IMR-90 (cell line): Measurements from ENCODE around the gene RERE.

ENCODE experiments used
- CHD1 ChIP-seq: IDR thresholded peaks from 2 replicates; pipeline ENCODE4 v1.6.1; 2012; ENCODE audit warnings: low read depth, low read length, improper control_type of control experiment
- CTCF ChIP-seq: conservative IDR thresholded peaks from 2 replicates; pipeline ENCODE4 v1.5.1; 2012; ENCODE audit warnings: mild to moderate bottlenecking, low read depth, low read length, improper control_type of control experiment
- ELK1 ChIP-seq: fragments of 150-350 bp; IDR thresholded peaks from 2 replicates; pipeline ENCODE4 v1.6.1; 2016; ENCODE audit warnings: low read depth, mild to moderate bottlenecking, low read length, moderate library complexity, borderline replicate concordance
- FOS ChIP-seq: fragments of 150-350 bp; IDR thresholded peaks from 2 replicates; pipeline ENCODE4 v1.6.1; 2016; ENCODE audit warnings: low read depth, low read length
- MAZ ChIP-seq: IDR thresholded peaks from 2 replicates; pipeline ENCODE4 v1.6.1; 2012; ENCODE audit warnings: low read depth, mild to moderate bottlenecking, low read length, improper control_type of control experiment, moderate library complexity, borderline replicate concordance
- MXI1 ChIP-seq: IDR thresholded peaks from 2 replicates; pipeline ENCODE4 v1.6.1; 2012; ENCODE audit warnings: low read depth, mild to moderate bottlenecking, low read length, moderate library complexity, borderline replicate concordance
- POLR2A ChIP-seq: IDR thresholded peaks from 2 replicates; pipeline ENCODE4 v1.6.1; 2012; ENCODE audit warnings: mild to moderate bottlenecking, low read depth, low read length
- RAD21 ChIP-seq: IDR thresholded peaks from 2 replicates; pipeline ENCODE4 v1.6.1; 2012; ENCODE audit warnings: low read length, improper control_type of control experiment
- RCOR1 ChIP-seq: IDR thresholded peaks from 2 replicates; pipeline ENCODE4 v1.6.1; 2012; ENCODE audit warnings: mild to moderate bottlenecking, low read length, improper control_type of control experiment; ENCODE audit not compliant: insufficient replicate concordance
- SMC3 ChIP-seq: fragments of 150-350 bp; IDR thresholded peaks from 2 replicates; pipeline ENCODE4 v1.6.1; 2016; ENCODE audit warnings: low read depth, mild to moderate bottlenecking, antibody characterized with exemption, low read length, moderate library complexity
- USF2 ChIP-seq: fragments of 150-350 bp; IDR thresholded peaks from 2 replicates; pipeline ENCODE4 v1.6.1; 2017; ENCODE audit warnings: mild to moderate bottlenecking, antibody characterized with exemption, low read length, low read depth

- TF ChIP-seq MXI1 (no peak), SMC3 (no peak), CTCF (no peak), POLR2A (no peak), RAD21 (no peak), ELK1 (no peak), FOS (no peak), MAZ (no peak), CHD1 (no peak), USF2 (no peak), RCOR1 (no peak)
Measured at GRCh38 chr1:8349961-8350360, 467.5 kb downstream of the RERE start.
